GM18505 (cell line): ENCODE measurements around the gene TENM4.
"Not testable (repeated sequence)": the region's sequence is repeated elsewhere in the genome, so short reads cannot be mapped to it uniquely, and the experiment has no call there.

Experiments
- ATAC-seq: cut with Tn5 transposase; IDR thresholded peaks from one replicate; pipeline ENCODE4 v1.9.1; 2021; ENCODE audit not compliant: unreplicated experiment
- POLR2A ChIP-seq: IDR thresholded peaks from 4 replicates; pipeline ENCODE4 v1.6.1; 2011; ENCODE audit warnings: borderline replicate concordance; ENCODE audit not compliant: insufficient read depth, insufficient read length; ENCODE audit errors: extremely low read depth

The TENM4 gene

GRCh38 chr11:78978831-78979230 lies 462.0 kb downstream of the TENM4 start:
- no peak for ATAC-seq
- no peak for TF ChIP-seq POLR2A

- not testable (repeated sequence) for ATAC-seq
Measured at GRCh38 chr11:78977848-78978247, 463.0 kb downstream of the TENM4 start.

GRCh38 chr11:78977009-78977408 lies 463.8 kb downstream of the TENM4 start:
- TF ChIP-seq POLR2A, result no peak
- no peak for ATAC-seq

- no peak for ATAC-seq
- no peak for TF ChIP-seq POLR2A
Measured at GRCh38 chr11:78975081-78975480, 465.7 kb downstream of the TENM4 start.

- ATAC-seq, result no peak
- no peak for TF ChIP-seq POLR2A
Measured at GRCh38 chr11:78973876-78974275, 467.0 kb downstream of the TENM4 start.

- no peak for ATAC-seq
- TF ChIP-seq POLR2A, result no peak
Measured at GRCh38 chr11:78972590-78972989, 468.2 kb downstream of the TENM4 start.

GRCh38 chr11:78972177-78972576 lies 468.7 kb downstream of the TENM4 start:
- no peak for TF ChIP-seq POLR2A
- no peak for ATAC-seq

- no peak for ATAC-seq
- TF ChIP-seq POLR2A, result no peak
Measured at GRCh38 chr11:78967811-78968210, 473.0 kb downstream of the TENM4 start.

- ATAC-seq, result no peak
- TF ChIP-seq POLR2A, result no peak
Measured at GRCh38 chr11:78965432-78965831, 475.4 kb downstream of the TENM4 start.

- no peak for ATAC-seq
- no peak for TF ChIP-seq POLR2A
Measured at GRCh38 chr11:78961937-78962701, 478.7 kb downstream of the TENM4 start.

- TF ChIP-seq POLR2A, result no peak
- ATAC-seq, result no peak
Measured at GRCh38 chr11:78961247-78961646, 479.6 kb downstream of the TENM4 start.

- ATAC-seq, result no peak
- no peak for TF ChIP-seq POLR2A
Measured at GRCh38 chr11:78958444-78958843, 482.4 kb downstream of the TENM4 start.

GRCh38 chr11:78957476-78958245 lies 483.2 kb downstream of the TENM4 start:
- TF ChIP-seq POLR2A, result no peak
- no peak for ATAC-seq

GRCh38 chr11:78954696-78955095 lies 486.1 kb downstream of the TENM4 start:
- ATAC-seq, result no peak
- TF ChIP-seq POLR2A, result no peak

GRCh38 chr11:78954261-78954660 lies 486.6 kb downstream of the TENM4 start:
- no peak for TF ChIP-seq POLR2A
- no peak for ATAC-seq

- no peak for ATAC-seq
Measured at GRCh38 chr11:78952890-78953289, 487.9 kb downstream of the TENM4 start.

More at GRCh38 chr11:78952890-78953289, 487.9 kb downstream of the TENM4 start:
- no peak for TF ChIP-seq POLR2A
